ENCODE results near the gene CDK2AP2. TPM values are rescaled to one million over a fixed set of nuclear protein-coding genes. Genes with fewer than 3 reads are reported as not detected.

CDK2AP2 gene
- total and polyA plus RNA-seq, 9 of the 15 experiments (the other 6 are each of a cell fraction or from before 2014, with no cell fraction given): 4.4 to 47.4 (median 21.7) TPM

DNA sequence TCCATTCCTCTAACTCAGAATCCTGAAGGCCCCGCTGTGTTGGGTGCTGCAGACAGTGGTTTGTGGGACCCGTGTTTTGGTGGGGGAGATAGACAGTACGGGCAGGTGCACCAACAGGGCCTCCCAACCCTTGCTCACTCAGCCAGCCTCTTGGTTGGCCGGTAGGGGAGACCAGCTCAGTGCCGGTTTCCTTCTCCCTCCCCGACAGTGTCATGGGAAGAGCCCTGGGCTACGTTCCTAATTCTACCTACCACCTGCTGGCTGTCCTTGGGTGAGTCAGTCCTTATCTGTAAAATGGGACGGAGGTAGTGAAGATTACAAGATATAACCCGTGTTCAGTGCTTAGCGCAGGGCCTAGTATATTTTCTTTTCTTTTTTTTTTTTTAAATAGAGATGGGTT, 44.8 kb downstream of the CDK2AP2 start (continued):
- TF ChIP-seq NRF1 (conservative IDR thresholded peaks at IDR 0.05 in 1 of 2, IDR thresholded peaks at IDR 0.05 in 1 of 2) (no peak), ZBTB2 (IDR thresholded peaks at IDR 0.05) (0 out of 2 replicates have a peak, but pooled peaks have one; percentile 24), SMARCE1 (IDR thresholded peaks at IDR 0.05) (peak; percentile 44; the same call in 1 of the 2 replicates), ZEB2 (IDR thresholded peaks at IDR 0.05) (peak; percentile 73), FOXJ2 (tag; IDR thresholded peaks at IDR 0.05) (0 out of 2 replicates have a peak, but pooled peaks have one; percentile 17), GATA2 (CRISPR knock-in tag; IDR thresholded peaks at IDR 0.05) (peak; percentile 69), ZBTB12 (CRISPR knock-in tag; IDR thresholded peaks at IDR 0.05) (no peak), MTA3 (IDR thresholded peaks at IDR 0.05; ENCODE audit: borderline replicate concordance) (no peak), CHD2 (IDR thresholded peaks at IDR 0.05; ENCODE audit: low read depth, low read length) (no peak), ESRRA (IDR thresholded peaks at IDR 0.05; ENCODE audit: borderline replicate concordance, low read depth) (peak; percentile 66; the same call in 1 of the 2 replicates), E2F3 (CRISPR knock-in tag; IDR thresholded peaks at IDR 0.05) (no peak), MXI1 (IDR thresholded peaks at IDR 0.05; ENCODE audit: low read depth, low read length) (no peak), CTCF (IDR thresholded peaks at IDR 0.05 in 2 of 3, conservative IDR thresholded peaks at IDR 0.05 in 1 of 3; ENCODE audit: insufficient read depth in 2 of 3, low read depth in 1 of 3, low read length in 3 of 3) (peak; percentile 14 to 27 (median 19); a peak in 3 of 6 replicates), HMBOX1 (IDR thresholded peaks at IDR 0.05) (0 out of 2 replicates have a peak, but pooled peaks have one; percentile 30), BCOR (IDR thresholded peaks at IDR 0.05) (peak; percentile 50; the same call in 1 of the 2 replicates), ZNF766 (CRISPR knock-in tag; conservative IDR thresholded peaks at IDR 0.05) (0 out of 2 replicates have a peak, but pooled peaks have one; percentile 24), C11orf30 (IDR thresholded peaks at IDR 0.05; ENCODE audit: low read depth) (no peak), ZNF551 (CRISPR knock-in tag; IDR thresholded peaks at IDR 0.05) (no peak), CXXC5 (CRISPR knock-in tag; IDR thresholded peaks at IDR 0.05) (0 out of 2 replicates have a peak, but pooled peaks have one; percentile 4), STAT5A (IDR thresholded peaks at IDR 0.05; ENCODE audit: borderline replicate concordance, low read length) (no peak), RAD21 (CRISPR knock-in tag; conservative IDR thresholded peaks at IDR 0.05 in 1 of 2, IDR thresholded peaks at IDR 0.05 in 1 of 2) (peak in 1 of 2 experiments; percentile 29; a peak in 2 of 4 replicates)
- TF ChIP-seq, protein P1, sequence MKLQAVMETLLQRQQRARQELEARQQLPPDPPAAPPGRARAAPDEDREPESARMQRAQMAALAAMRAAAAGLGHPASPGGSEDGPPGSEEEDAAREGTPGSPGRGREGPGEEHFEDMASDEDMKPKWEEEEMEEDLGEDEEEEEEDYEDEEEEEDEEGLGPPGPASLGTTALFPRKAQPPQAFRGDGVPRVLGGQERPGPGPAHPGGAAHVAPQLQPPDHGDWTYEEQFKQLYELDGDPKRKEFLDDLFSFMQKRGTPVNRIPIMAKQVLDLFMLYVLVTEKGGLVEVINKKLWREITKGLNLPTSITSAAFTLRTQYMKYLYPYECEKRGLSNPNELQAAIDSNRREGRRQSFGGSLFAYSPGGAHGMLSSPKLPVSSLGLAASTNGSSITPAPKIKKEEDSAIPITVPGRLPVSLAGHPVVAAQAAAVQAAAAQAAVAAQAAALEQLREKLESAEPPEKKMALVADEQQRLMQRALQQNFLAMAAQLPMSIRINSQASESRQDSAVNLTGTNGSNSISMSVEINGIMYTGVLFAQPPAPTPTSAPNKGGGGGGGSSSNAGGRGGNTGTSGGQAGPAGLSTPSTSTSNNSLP (IDR thresholded peaks at IDR 0.05; ENCODE audit: borderline replicate concordance, low read depth, low read length): no peak
